ENCODE results near the gene NDUFA11.
"Not testable (repeated sequence)": the region's sequence is repeated elsewhere in the genome, so short reads cannot be mapped to it uniquely, and the experiment has no call there.

The NDUFA11 gene

GRCh38 chr19:5884065-5884811, 19.4 kb downstream of the NDUFA11 start:
- DNase-seq = not testable (repeated sequence)

GRCh38 chr19:5883157-5883873, 20.3 kb downstream of the NDUFA11 start:
- DNase-seq = not testable (repeated sequence)

- no peak for DNase-seq
These were observed 21.1 kb downstream of the NDUFA11 start for GRCh38 chr19:5882421-5882968.

- no peak for DNase-seq
These were observed 21.9 kb downstream of the NDUFA11 start for GRCh38 chr19:5881543-5882299.

- DNase-seq = no peak
These were observed 22.9 kb downstream of the NDUFA11 start for GRCh38 chr19:5880604-5881078.

GRCh38 chr19:5880196-5880595, 23.4 kb downstream of the NDUFA11 start:
- no peak for DNase-seq

- DNase-seq = no peak
These were observed 25.7 kb downstream of the NDUFA11 start for GRCh38 chr19:5877882-5878281.

- no peak for DNase-seq
These were observed 26.2 kb downstream of the NDUFA11 start for GRCh38 chr19:5877427-5877826.

GRCh38 chr19:5874496-5874895, 29.1 kb downstream of the NDUFA11 start:
- not testable (repeated sequence) for DNase-seq

GRCh38 chr19:5873617-5874199, 29.9 kb downstream of the NDUFA11 start:
- DNase-seq = no peak

- DNase-seq = no peak
These were observed 32.6 kb downstream of the NDUFA11 start for GRCh38 chr19:5870986-5871394.

- no peak for DNase-seq
These were observed 36.1 kb downstream of the NDUFA11 start for GRCh38 chr19:5867201-5868136.

- no peak for DNase-seq
These were observed 37.8 kb downstream of the NDUFA11 start for GRCh38 chr19:5865772-5866171.

- no peak for DNase-seq
These were observed 38.7 kb downstream of the NDUFA11 start for GRCh38 chr19:5864725-5865486.

GRCh38 chr19:5864013-5864720, 39.4 kb downstream of the NDUFA11 start:
- DNase-seq = no peak

- no peak for DNase-seq
These were observed 40.4 kb downstream of the NDUFA11 start for GRCh38 chr19:5863030-5863665.

GRCh38 chr19:5857203-5858081, 46.1 kb downstream of the NDUFA11 start:
- no peak for DNase-seq

GRCh38 chr19:5855151-5855550, 48.4 kb downstream of the NDUFA11 start:
- not testable (repeated sequence) for DNase-seq
